Right lobe of liver (tissue), 6 donors: ENCODE results near the gene MPZL1. TPM values are rescaled to one million over a fixed set of nuclear protein-coding genes. Genes with fewer than 3 reads are reported as not detected.

ENCODE experiments used
- ATAC-seq, 4 donors: fragments of 200-7000 bp; cut with Tn5 transposase; one replicate each; pipeline ENCODE4 v1.9.1; 2020; ENCODE audit warnings: mild to moderate bottlenecking in 4 of 4, moderate library complexity in 4 of 4
- DNase-seq, 3 donors: peaks; one replicate each; pipeline ENCODE4 v3.0.0-alpha.2; 2020
- H3K27ac ChIP-seq, 3 donors: fragments of 200-600 bp; one replicate each; pipeline ENCODE4 v1.8.0; 2022
- H3K27me3 ChIP-seq, 2 donors: fragments of 200-600 bp; one replicate each; pipeline ENCODE4 v1.8.0; 2022
- H3K36me3 ChIP-seq, 4 donors: fragments of 200-600 bp; sonication (generic) in 1 of 4; one replicate each; pipeline versions ENCODE4 v1.5.1 to v1.8.0; 2017 to 2022; ENCODE audit warnings: control low read depth in 1 of 4
- H3K4me1 ChIP-seq, 4 donors: fragments of 200-600 bp; sonication (generic) in 1 of 4; one replicate each; pipeline versions ENCODE4 v1.5.1 to v1.8.0; 2017 to 2022; ENCODE audit warnings: control low read depth in 1 of 4
- H3K4me3 ChIP-seq, 3 donors: fragments of 200-600 bp; one replicate each; pipeline ENCODE4 v1.8.0; 2022
- H3K9me3 ChIP-seq, 4 donors: fragments of 200-600 bp; sonication (generic) in 1 of 4; one replicate each; pipeline versions ENCODE4 v1.5.1 to v1.8.0; 2017 to 2022; ENCODE audit warnings: control low read depth in 1 of 4
- CTCF ChIP-seq, 4 donors: fragments of 200-600 bp in 3 of 4; fragments of 450-650 bp in 1 of 4; IDR thresholded peaks; one replicate each; pipeline versions ENCODE4 v1.5.1 to v1.8.0; 2016 to 2022; ENCODE audit warnings: antibody characterized with exemption in 4 of 4, mild to moderate bottlenecking in 2 of 4
- POLR2A ChIP-seq: fragments of 450-650 bp; IDR thresholded peaks from one replicate; pipeline ENCODE4 v1.6.1; 2017; ENCODE audit warnings: antibody characterized with exemption, mild to moderate bottlenecking
- WGBS: methylation state at CpG from one replicate; pipeline ENCODE4 v1.1.6; 2018; ENCODE audit warnings: low coverage, low lambda C conversion rate; ENCODE audit not compliant: insufficient coverage; ENCODE audit errors: missing lambda C conversion rate; 5-methylcytosine and 5-hydroxymethylcytosine counted together
- intact Hi-C, 2 donors: fragments of 100-400 bp; cut with DNase I; formaldehyde crosslinking; loops; one replicate each; pipeline versions ENCODE4 v1.11.2 to v1.14.1; 2022
- total RNA-seq, 6 experiments: library from RNA; depleted of rRNA in 2 of 6; stranded (reverse); fragments of >200 nt in 2 of 6; fragmentation: NEBNext Ultra II Directional in 3 of 6; extraction: Animal tissue kit (Norgen Biotek cat#: 25700) in 3 of 6; gene quantifications; one replicate each; pipeline versions ENCODE4 v1.1.0 to v1.2.4, GENCODE V29; 2016 to 2023
- donor health status: DM: no; HTN: yes; CAD: no.
- donor health status: DM: no; HTN: no; CAD: no.
- donor health status: DM: no; HTN: no; CAD: no.
- donor health status: DM: no; HTN: yes; CAD: no.
- donor health status: DM: no; HTN: yes; CAD: no.

The MPZL1 gene
- total RNA-seq, 6 experiments from 2014 or later, result 15.7 to 43.3 (median 18.9) TPM

- TF ChIP-seq CTCF (IDR thresholded peaks at IDR 0.05), result no peak
- no peak for TF ChIP-seq POLR2A
- WGBS, result 83% methylated on average over 5 of the region's 5 CpGs
- ATAC-seq (no peak), DNase-seq (no peak)
- Histone ChIP-seq H3K36me3 (no peaks in the 10 kb centered on the region), H3K27ac (no peak overlapping the region), H3K9me3 (no peaks in the 10 kb centered on the region), H3K27me3 (no peaks in the 10 kb centered on the region), H3K4me1 (peaks cover 0 to 3% (median 0%) of the 10 kb centered on the region in 4 donors), H3K4me3 (no peak overlapping the region)
- intact Hi-C loops, result no loop called here
Measured at GRCh38 chr1:167746013-167746672, 24.4 kb downstream of the MPZL1 start.

GRCh38 chr1:167746988-167747655 is 25.3 kb downstream of the MPZL1 start:
- DNase-seq (no peak), ATAC-seq (no peak)
- Histone ChIP-seq H3K4me1 (peaks cover 0 to 2% (median under 1%) of the 10 kb centered on the region in 4 donors), H3K27me3 (no peaks in the 10 kb centered on the region), H3K9me3 (no peaks in the 10 kb centered on the region), H3K27ac (no peak overlapping the region), H3K4me3 (no peak overlapping the region), H3K36me3 (no peaks in the 10 kb centered on the region)
- WGBS, result 80% methylated on average over 7 of the region's 7 CpGs
- TF ChIP-seq CTCF (IDR thresholded peaks at IDR 0.05) (no peak), POLR2A (no peak)
- intact Hi-C loops, result no loop called here

GRCh38 chr1:167747988-167748387 is 26.2 kb downstream of the MPZL1 start:
- ATAC-seq, result no peak
- no peaks in the 10 kb centered on the region for H3K9me3 ChIP-seq
- DNase-seq, result no peak
- peaks cover 0 to 11% (median 5%) of the 10 kb centered on the region in 4 donors for H3K4me1 ChIP-seq
- no peaks in the 10 kb centered on the region for H3K36me3 ChIP-seq
- H3K27me3 ChIP-seq, result no peaks in the 10 kb centered on the region
- no peak for TF ChIP-seq POLR2A
- no peak for TF ChIP-seq CTCF (IDR thresholded peaks at IDR 0.05)
- H3K27ac ChIP-seq, result no peak overlapping the region
- 100% methylated on average over 1 of the region's 1 CpG for WGBS
- H3K4me3 ChIP-seq, result no peak overlapping the region
- intact Hi-C loops, result no loop called here

- ATAC-seq, result no peak
- Histone ChIP-seq H3K36me3 (no peaks in the 10 kb centered on the region), H3K4me1 (peaks cover 0 to 14% (median 6%) of the 10 kb centered on the region in 4 donors), H3K4me3 (no peak overlapping the region), H3K27me3 (no peaks in the 10 kb centered on the region), H3K27ac (no peak overlapping the region), H3K9me3 (no peaks in the 10 kb centered on the region)
- DNase-seq, result no peak
- intact Hi-C loops, result no loop called here
- no peak for TF ChIP-seq POLR2A
- no peak for TF ChIP-seq CTCF (IDR thresholded peaks at IDR 0.05)
Measured at GRCh38 chr1:167748906-167749305, 27.1 kb downstream of the MPZL1 start.
